ENCODE data around the gene HSPA1B. TPM values are rescaled to one million over a fixed set of nuclear protein-coding genes. Genes with fewer than 3 reads are reported as not detected.
A peak's percentile ranks its signal among the peaks of the same experiment; 100 is the strongest.

The HSPA1B gene
- 265 and 331 TPM in 2 replicates for total RNA-seq (2014; rRNA removed)
- percentile 90 among the genes with signal in this experiment for Bru-seq, nascent RNA
- BruChase-seq, experiment 1, labeled RNA remaining after a 6-hour chase = percentile 99 among the genes with signal in this experiment
- percentile 98 among the genes with signal in this experiment for BruChase-seq, experiment 2, labeled RNA remaining after a 2-hour chase
- long read RNA-seq, transcript HSPA1B-201 (1 exons, 2,521 nt) = major isoform, 225 of 226 reads
- long read RNA-seq, partial matches to known transcripts = 0 of 226 reads
- long read RNA-seq, other reads (novel, unspliced or antisense) = 1 of 226 reads

GRCh38 chr6:31827286-31828079 is at the start of gene HSPA1B:
HSPA1B (plus strand) TSS chr6:31827738; CDS start chr6:31827951, 213 bp downstream.
- Histone ChIP-seq H2AFZ (ENCODE audit: low read length) (peak within 1 kb of the TSS; percentile 57), H3K9me3 (ENCODE audit: low read length) (no peaks in the 10 kb centered on the region), H3K27ac (ENCODE audit: low read length) (peak within 1 kb of the TSS; percentile 82), H3K4me3 (ENCODE audit: low read length) (peak within 1 kb of the TSS; percentile 95), H3K79me2 (ENCODE audit: low read length) (peaks cover 67% of the 10 kb centered on the region), H3K9ac (ENCODE audit: low read length) (peak within 1 kb of the TSS; percentile 73), H3K4me2 (ENCODE audit: low read length) (peak within 1 kb of the TSS; percentile 89), H3K4me1 (ENCODE audit: insufficient read depth, low read length) (peaks cover 43% of the 10 kb centered on the region), H4K20me1 (ENCODE audit: low read length) (peaks cover 21% of the 10 kb centered on the region), H3K9me2 (replicated peaks; ENCODE audit: low read length) (no peaks in the 10 kb centered on the region), H3F3A (ENCODE audit: low read length, unreplicated experiment) (peaks cover 6% of the 10 kb centered on the region), H3K36me3 (ENCODE audit: low read depth, low read length) (no peaks in the 10 kb centered on the region), H3K27me3 (ENCODE audit: low read length) (no peaks in the 10 kb centered on the region)
- CTCF ChIA-PET = interaction anchor here (0.6 to 1.1 kb wide), 4 partner anchors 13 to 52 kb away, joined by 3 to 7 read pairs (median 4); partner anchors contain the start of genes LSM2 and VARS1
- ATAC-seq (peak; percentile 82), DNase-seq (peak; percentile 99)
- intact Hi-C loops (cut with micrococcal nuclease) = no loop called here
- BruUV-seq (replicated peaks) = no TSS peak
- TF ChIP-seq EZH2 (IDR thresholded peaks at IDR 0.05; ENCODE audit: low read length, unreplicated experiment) (no peak), CTCF (conservative IDR thresholded peaks at IDR 0.05; ENCODE audit: low read depth, low read length) (no peak), EZH2phosphoT487 (IDR thresholded peaks at IDR 0.05; ENCODE audit: borderline replicate concordance, low read length) (no peak)
- POLR2A ChIA-PET (ENCODE audit: unreplicated experiment) = interaction anchor here (0.5 to 2.5 kb wide), 26 partner anchors 8 to 1767 kb away, joined by 3 to 54 read pairs (median 4); partner anchors contain the start of genes CLIC1, DDX39B, GPANK1 and HSPA1A

- H2AFZ ChIP-seq (ENCODE audit: low read length) = no peak overlapping the region
- intact Hi-C loops (cut with micrococcal nuclease) = no loop called here
- H3K9ac ChIP-seq (ENCODE audit: low read length) = no peak overlapping the region
- H3K27ac ChIP-seq (ENCODE audit: low read length) = 0 out of 2 replicates have a peak overlapping the region, but pooled peaks have one; percentile 69
- BruUV-seq (replicated peaks) = no TSS peak
- no peaks in the 10 kb centered on the region for H3K9me3 ChIP-seq (ENCODE audit: low read length)
- H3K79me2 ChIP-seq (ENCODE audit: low read length) = no peaks in the 10 kb centered on the region
- no peak for ATAC-seq
- H3K4me1 ChIP-seq (ENCODE audit: insufficient read depth, low read length) = peaks cover 29% of the 10 kb centered on the region
- H3K9me2 ChIP-seq (replicated peaks; ENCODE audit: low read length) = no peaks in the 10 kb centered on the region
- peaks cover 40% of the 10 kb centered on the region; the same call in 1 of the 2 replicates for H3K36me3 ChIP-seq (ENCODE audit: low read depth, low read length)
- H4K20me1 ChIP-seq (ENCODE audit: low read length) = no peaks in the 10 kb centered on the region
- H3K27me3 ChIP-seq (ENCODE audit: low read length) = no peaks in the 10 kb centered on the region
- ChIA-PET POLR2A (ENCODE audit: unreplicated experiment) (interaction anchor here (0.9 kb wide), 1 partner anchor 17 kb away, joined by 3 read pairs; the partner anchor contains the start of gene VARS1), CTCF (interaction anchor here (0.7 kb wide), 1 partner anchor 48 kb away, joined by 3 read pairs; no protein-coding TSS in a partner anchor)
- no peak overlapping the region for H3K4me3 ChIP-seq (ENCODE audit: low read length)
- H3K4me2 ChIP-seq (ENCODE audit: low read length) = no peak overlapping the region
- peaks cover 3% of the 10 kb centered on the region for H3F3A ChIP-seq (ENCODE audit: low read length, unreplicated experiment)
- no peak for TF ChIP-seq CTCF (conservative IDR thresholded peaks at IDR 0.05; ENCODE audit: low read depth, low read length)
- TF ChIP-seq EZH2phosphoT487 (IDR thresholded peaks at IDR 0.05; ENCODE audit: borderline replicate concordance, low read length) = no peak
- no peak for TF ChIP-seq EZH2 (IDR thresholded peaks at IDR 0.05; ENCODE audit: low read length, unreplicated experiment)
- DNase-seq = no peak
Measured at GRCh38 chr6:31778193-31778592, 49.3 kb upstream of the HSPA1B start.

Measured in PC-3 (cell line).